GM18502 (cell line): ENCODE data around the gene SEMA3D.

Experiments
- ATAC-seq: cut with Tn5 transposase; IDR thresholded peaks from one replicate; pipeline ENCODE4 v1.9.1; 2021; ENCODE audit warnings: mild to moderate bottlenecking; ENCODE audit not compliant: unreplicated experiment, poor library complexity

SEMA3D gene

GRCh38 chr7:85185424-85186082, 1.3 kb downstream of the SEMA3D start:
- no peak for ATAC-seq

GRCh38 chr7:85184599-85185423, 2.0 kb downstream of the SEMA3D start:
- ATAC-seq = no peak

- no peak for ATAC-seq
Measured at GRCh38 chr7:85183296-85183695, 3.6 kb downstream of the SEMA3D start.

GRCh38 chr7:85178531-85179298, 8.1 kb downstream of the SEMA3D start:
- ATAC-seq = no peak

- ATAC-seq = no peak
Measured at GRCh38 chr7:85177316-85177715, 9.5 kb downstream of the SEMA3D start.

- no peak for ATAC-seq
Measured at GRCh38 chr7:85176197-85176596, 10.7 kb downstream of the SEMA3D start.

GRCh38 chr7:85175217-85175616, 11.6 kb downstream of the SEMA3D start:
- ATAC-seq = no peak

- ATAC-seq = no peak
Measured at GRCh38 chr7:85172530-85172941, 14.3 kb downstream of the SEMA3D start.

- ATAC-seq = no peak
Measured at GRCh38 chr7:85167636-85168035, 19.2 kb downstream of the SEMA3D start.

GRCh38 chr7:85165263-85165662, 21.6 kb downstream of the SEMA3D start:
- ATAC-seq = no peak

GRCh38 chr7:85164376-85164775, 22.5 kb downstream of the SEMA3D start:
- ATAC-seq = no peak

GRCh38 chr7:85162721-85163120, 24.1 kb downstream of the SEMA3D start:
- no peak for ATAC-seq

- peak; percentile 92 for ATAC-seq
Measured at GRCh38 chr7:85160223-85160622, 26.6 kb downstream of the SEMA3D start.

GRCh38 chr7:85159003-85159402, 27.9 kb downstream of the SEMA3D start:
- ATAC-seq = no peak

- ATAC-seq = no peak
Measured at GRCh38 chr7:85156661-85157208, 30.1 kb downstream of the SEMA3D start.

- ATAC-seq = peak; percentile 50
Measured at GRCh38 chr7:85154282-85154937, 32.4 kb downstream of the SEMA3D start.

GRCh38 chr7:85153715-85154114, 33.1 kb downstream of the SEMA3D start:
- ATAC-seq = no peak

GRCh38 chr7:85150624-85151023, 36.2 kb downstream of the SEMA3D start:
- ATAC-seq = no peak

GRCh38 chr7:85144771-85145170, 42.1 kb downstream of the SEMA3D start:
- no peak for ATAC-seq

- ATAC-seq = no peak
Measured at GRCh38 chr7:85135977-85136376, 50.9 kb downstream of the SEMA3D start.
